ACHN (cell line): ENCODE results near the gene ANXA9.

ENCODE experiments used
- DNase-seq: peaks from one replicate; pipeline ENCODE4 v3.0.0-alpha.2; 2015
- in situ Hi-C: cut with HindIII; loops from 2 replicates; pipeline ENCODE4 v1.10.0; 2017; ENCODE audit warnings: low sequenced_read_pairs, low pct_ligation_motif_present, low pct_unique_long_range_greater_than_20kb

Gene ANXA9

DNA sequence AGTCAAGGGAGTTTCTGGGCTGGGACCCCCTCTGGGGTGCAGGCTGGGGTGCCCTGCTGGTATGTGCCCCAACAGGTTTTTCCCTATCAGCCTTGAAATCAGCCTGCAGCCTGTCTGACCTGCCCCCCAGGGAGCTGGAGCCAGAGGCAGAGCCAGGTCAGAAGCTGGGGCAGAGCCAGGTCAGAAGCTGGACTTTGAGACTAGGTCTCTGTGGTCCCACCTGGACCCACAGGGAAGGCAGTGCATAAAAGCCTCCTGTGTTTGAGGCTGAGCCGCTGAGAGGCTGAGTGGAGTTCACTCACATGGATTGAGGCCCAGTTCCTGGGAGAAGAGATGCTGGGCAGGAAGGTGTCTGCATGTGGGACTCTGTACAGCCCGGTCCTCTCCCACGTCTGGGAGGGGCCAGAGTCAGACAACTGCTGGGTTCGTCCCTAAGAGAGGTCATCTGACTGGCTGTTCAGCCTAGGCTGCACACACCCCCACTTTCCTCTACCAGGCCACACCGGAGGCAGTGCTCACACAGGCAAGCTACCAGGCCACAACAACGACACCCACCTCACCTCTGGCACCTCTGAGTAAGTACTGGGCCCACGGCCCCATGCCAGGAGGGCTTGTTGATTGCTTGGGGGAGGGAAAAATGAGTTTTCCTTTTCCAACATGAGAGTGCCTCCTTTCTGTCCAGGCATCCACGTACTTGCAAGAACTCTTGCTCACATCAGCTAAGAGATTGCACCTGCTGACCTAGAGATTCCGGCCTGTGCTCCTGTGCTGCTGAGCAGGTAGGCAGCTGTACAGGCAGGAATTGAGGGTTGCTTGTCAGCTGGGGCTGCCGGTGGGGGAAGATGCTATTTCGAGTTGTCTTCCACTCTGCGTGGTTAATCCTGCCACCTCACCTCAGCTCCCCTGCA lies at the start of gene ANXA9:
ANXA9 (plus strand) TSS at position 488 of the 908 bp plus-strand sequence. CDS start 814 bp downstream, outside the sequence.
- DNase-seq: no peak
- in situ Hi-C loops: no loop called here

GRCh38 chr1:150944856-150945255 lies 37.2 kb upstream of the ANXA9 start:
- in situ Hi-C loops: no loop called here
- DNase-seq: no peak

GRCh38 chr1:150954708-150955107 lies 27.4 kb upstream of the ANXA9 start:
- in situ Hi-C loops: no loop called here
- no peak for DNase-seq

GRCh38 chr1:150955280-150955679 lies 26.8 kb upstream of the ANXA9 start:
- DNase-seq: no peak
- in situ Hi-C loops: no loop called here

- no peak for DNase-seq
- in situ Hi-C loops: no loop called here
These were observed 24.4 kb upstream of the ANXA9 start for GRCh38 chr1:150957666-150958065.

DNA sequence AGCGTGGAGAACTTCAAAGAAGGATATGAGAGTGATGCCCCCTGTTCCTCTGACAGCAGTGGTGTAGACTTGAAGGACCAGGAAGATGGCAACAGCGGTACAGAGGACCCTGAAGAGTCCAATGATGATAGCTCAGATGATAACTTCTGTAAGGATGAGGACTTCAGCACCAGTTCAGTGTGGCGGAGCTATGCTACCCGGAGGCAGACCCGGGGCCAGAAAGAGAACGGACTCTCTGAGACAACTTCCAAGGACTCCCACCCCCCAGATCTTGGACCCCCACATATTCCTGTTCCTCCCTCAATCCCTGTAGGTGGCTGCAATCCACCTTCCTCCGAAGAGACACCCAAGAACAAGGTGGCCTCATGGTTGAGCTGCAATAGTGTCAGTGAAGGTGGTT lies 21.4 kb upstream of the ANXA9 start:
- DNase-seq: no peak
- in situ Hi-C loops: no loop called here

GRCh38 chr1:150961756-150962155 lies 20.3 kb upstream of the ANXA9 start:
- in situ Hi-C loops: no loop called here
- DNase-seq: no peak

DNA sequence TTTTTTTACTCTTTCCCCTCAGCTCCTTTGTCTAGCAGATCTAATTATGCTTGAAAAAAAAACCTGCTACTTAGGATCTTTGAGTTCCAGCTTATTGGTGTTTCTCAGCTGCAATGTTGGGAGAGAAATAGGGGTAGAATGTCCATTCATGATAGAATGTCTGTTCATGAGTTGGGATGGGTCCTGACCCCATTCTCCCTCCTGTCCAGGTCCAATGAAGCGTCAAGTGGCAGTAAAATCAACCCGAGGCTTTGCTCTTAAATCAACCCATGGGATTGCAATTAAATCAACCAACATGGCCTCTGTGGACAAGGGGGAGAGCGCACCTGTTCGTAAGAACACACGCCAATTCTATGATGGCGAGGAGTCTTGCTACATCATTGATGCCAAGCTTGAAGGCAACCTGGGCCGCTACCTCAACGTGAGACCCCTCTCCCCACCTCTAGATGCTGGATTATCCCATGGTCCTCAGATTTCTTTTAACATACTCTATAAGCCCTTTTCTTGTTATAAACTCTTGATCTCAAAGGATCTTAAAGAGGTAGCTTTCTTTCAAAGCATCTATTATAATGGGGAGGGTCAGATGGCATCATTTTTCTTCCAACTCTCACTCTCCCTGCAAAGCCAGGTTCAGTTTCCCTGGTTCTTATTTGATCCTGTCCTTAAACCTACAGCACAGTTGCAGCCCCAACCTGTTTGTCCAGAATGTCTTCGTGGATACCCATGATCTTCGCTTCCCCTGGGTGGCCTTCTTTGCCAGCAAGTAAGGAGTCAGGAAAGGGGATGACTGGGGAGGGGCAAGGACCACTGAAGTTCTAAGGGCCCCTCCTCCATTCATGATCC lies 18.6 kb upstream of the ANXA9 start:
- in situ Hi-C loops: no loop called here

DNA sequence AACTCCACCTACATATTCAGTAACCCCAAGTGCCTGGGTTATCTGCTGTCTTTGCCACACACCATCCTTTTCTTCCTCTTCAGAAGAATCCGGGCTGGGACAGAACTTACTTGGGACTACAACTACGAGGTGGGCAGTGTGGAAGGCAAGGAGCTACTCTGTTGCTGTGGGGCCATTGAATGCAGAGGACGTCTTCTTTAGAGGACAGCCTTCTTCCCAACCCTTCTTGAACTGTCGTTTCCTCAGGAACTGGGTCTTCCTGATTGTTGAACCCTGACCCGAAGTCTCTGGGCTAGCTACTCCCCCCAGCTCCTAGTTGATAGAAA lies 18.0 kb upstream of the ANXA9 start:
- no peak for DNase-seq
- in situ Hi-C loops: no loop called here

More for the DNA sequence above, 18.6 kb upstream of the ANXA9 start:
- DNase-seq: no peak

GRCh38 chr1:150965605-150966004 lies 16.5 kb upstream of the ANXA9 start:
- in situ Hi-C loops: no loop called here
- no peak for DNase-seq

DNA sequence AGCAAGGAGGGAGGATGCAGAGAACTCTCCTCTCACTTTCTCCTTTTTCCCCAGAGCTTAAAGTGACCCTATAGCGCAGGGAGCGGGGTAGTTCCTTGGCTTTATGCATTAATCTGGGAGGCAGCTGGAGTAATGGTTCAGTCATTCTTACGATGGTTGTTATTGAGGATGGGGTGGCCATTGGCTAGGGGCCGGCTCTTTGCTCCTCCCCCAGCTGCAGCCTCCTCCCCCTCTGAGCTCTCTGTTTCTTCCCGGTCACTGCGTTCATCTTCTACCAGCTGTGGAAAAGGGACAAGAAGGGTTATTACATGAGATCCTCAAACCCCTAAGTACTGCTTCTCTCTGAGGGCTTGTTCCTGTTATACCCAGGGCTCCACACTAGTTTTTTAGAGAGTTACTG lies 16.1 kb upstream of the ANXA9 start:
- no peak for DNase-seq
- in situ Hi-C loops: no loop called here

- DNase-seq: no peak
- in situ Hi-C loops: no loop called here
These were observed 14.2 kb upstream of the ANXA9 start for GRCh38 chr1:150967936-150968335.

DNA sequence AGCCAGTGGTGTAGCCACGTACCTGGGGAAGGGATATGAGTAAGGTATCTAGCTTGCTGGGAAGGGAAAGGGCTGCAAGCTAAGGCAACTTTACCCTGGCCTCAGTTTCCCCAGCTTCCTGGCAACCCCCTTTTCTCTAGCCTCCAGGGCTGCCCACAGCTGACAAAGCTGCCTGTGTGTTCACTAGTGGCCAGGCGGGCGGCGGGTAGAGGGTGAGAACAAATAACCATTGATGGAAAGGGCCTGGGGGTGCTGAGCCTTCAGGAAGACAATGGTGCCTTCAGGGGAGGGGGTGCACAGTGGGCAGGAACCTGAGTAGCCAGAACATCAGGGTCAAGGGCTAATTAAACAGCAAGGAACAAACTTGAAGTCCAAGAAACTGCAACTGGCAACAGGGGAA lies 13.6 kb upstream of the ANXA9 start:
- in situ Hi-C loops: no loop called here
- DNase-seq: no peak

- in situ Hi-C loops: no loop called here
These were observed 12.5 kb upstream of the ANXA9 start for GRCh38 chr1:150969626-150970025.

DNA sequence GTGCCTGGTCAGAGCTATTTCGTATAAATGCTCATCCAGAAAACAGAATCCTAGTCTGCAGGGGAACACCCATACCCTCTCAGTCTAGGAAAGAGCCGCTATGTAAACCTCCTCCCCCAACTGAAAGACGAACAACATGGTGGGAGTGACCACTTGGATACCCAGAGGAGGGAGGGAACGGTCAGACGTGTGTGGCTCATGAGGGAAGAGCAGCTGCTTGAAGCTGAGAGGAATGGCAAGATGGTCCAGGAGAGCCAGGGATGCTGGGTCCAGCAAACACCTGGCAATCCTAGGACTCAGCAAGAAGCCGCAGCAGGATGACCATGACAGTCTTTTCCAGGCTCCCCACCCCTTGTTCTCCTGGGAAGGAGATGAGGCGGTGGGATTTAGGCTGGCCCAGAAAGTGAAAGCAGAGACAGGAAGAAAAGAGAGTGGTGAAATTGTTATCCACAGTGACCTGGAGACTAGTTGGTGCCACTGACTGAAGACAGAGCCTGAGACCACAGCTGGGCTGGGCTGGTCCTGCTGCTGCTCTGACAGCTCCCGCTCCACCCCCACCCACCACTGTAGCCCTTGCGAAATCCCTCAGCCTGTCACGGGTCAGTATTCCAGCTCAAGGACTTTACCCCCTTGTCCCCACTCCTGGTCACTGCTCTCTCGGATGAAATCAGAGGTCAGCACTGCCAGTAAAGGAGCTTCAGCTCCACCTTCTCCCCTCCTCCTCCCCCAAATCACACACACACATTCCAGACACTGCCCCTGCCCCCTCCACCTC lies 11.1 kb upstream of the ANXA9 start:
- no peak for DNase-seq

More at GRCh38 chr1:150969626-150970025, 12.5 kb upstream of the ANXA9 start:
- DNase-seq: no peak

GRCh38 chr1:150971583-150972416 lies 10.3 kb upstream of the ANXA9 start:
- in situ Hi-C loops: no loop called here
- peak; percentile 24 for DNase-seq

More for the DNA sequence above, 11.1 kb upstream of the ANXA9 start:
- in situ Hi-C loops: no loop called here

- in situ Hi-C loops: no loop called here
- DNase-seq: no peak
These were observed 9.6 kb upstream of the ANXA9 start for GRCh38 chr1:150972417-150972940.
